Measurements from ENCODE around the gene PFKFB3.

DNA sequence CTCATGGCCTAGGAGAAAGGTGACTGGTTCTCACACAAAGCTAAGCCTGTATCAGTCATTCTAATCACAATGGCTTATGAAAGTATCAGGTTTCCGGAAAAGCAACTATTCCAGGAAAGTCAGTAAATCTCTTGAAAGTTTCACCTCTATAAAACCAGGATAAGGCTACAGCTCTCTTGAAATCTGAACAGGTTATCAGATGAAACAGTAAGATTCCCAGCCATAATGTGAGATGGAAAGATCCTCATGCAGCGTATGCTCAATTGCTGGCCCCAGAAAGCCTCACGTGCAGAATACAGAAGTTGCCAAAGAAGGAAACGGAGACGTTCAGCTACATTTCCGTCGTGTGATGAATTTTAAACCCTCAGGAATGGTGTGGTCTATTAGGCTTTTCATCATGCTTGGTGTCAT lies 90.0 kb downstream of the PFKFB3 start:
- TF ChIP-seq CTCF (IDR thresholded peaks at IDR 0.05; ENCODE audit: insufficient read depth, low read depth, low read length) (no peak), EZH2 (IDR thresholded peaks at IDR 0.05; ENCODE audit: insufficient read depth, low read length) (no peak)

All from astrocyte (in vitro differentiated cells and primary cell).